Calu3 (cell line): ENCODE data around the gene NUP62CL. TPM values are rescaled to one million over a fixed set of nuclear protein-coding genes. Genes with fewer than 3 reads are reported as not detected.

Experiments
- BruUV-seq: library from RNA; stranded (reverse); fragments of 400-500 nt; replicated peaks from 2 replicates; lab custom pipeline; 2021; lab: Mats Ljungman, UMichigan
- CTCF ChIA-PET: fragments of 300-600 bp; sonication (Branson Sonifier 250); formaldehyde crosslinking; loops from one replicate; lab custom pipeline; 2022; ENCODE audit warnings: antibody characterized with exemption; lab: Charles Lee
- DNase-seq: peaks from one replicate; pipeline ENCODE4 v3.0.0; 2022
- H3K27ac Mint-ChIP-seq: one replicate; pipeline ENCODE4 v1.8.0; 2022; ENCODE audit warnings: mixed read lengths; ENCODE audit not compliant: unreplicated experiment
- H3K27me3 Mint-ChIP-seq: one replicate; pipeline ENCODE4 v1.8.0; 2022; ENCODE audit warnings: mixed read lengths; ENCODE audit not compliant: unreplicated experiment
- H3K36me3 Mint-ChIP-seq: one replicate; pipeline ENCODE4 v1.8.0; 2022; ENCODE audit warnings: mild to moderate bottlenecking, moderate library complexity, mixed read lengths; ENCODE audit not compliant: insufficient read depth, unreplicated experiment
- H3K4me1 Mint-ChIP-seq: one replicate; pipeline ENCODE4 v1.8.0; 2022; ENCODE audit warnings: mild to moderate bottlenecking, low read depth, mixed read lengths; ENCODE audit not compliant: unreplicated experiment
- H3K4me3 Mint-ChIP-seq: one replicate; pipeline ENCODE4 v1.8.0; 2022; ENCODE audit warnings: mild to moderate bottlenecking, low read depth, moderate library complexity, mixed read lengths; ENCODE audit not compliant: unreplicated experiment
- H3K9me3 Mint-ChIP-seq: one replicate; pipeline ENCODE4 v1.8.0; 2022; ENCODE audit warnings: low read depth, mixed read lengths; ENCODE audit not compliant: unreplicated experiment
- CTCF ChIP-seq: fragments of 200-600 bp; IDR thresholded peaks from one replicate; pipeline ENCODE4 v1.8.0; 2022; ENCODE audit warnings: antibody characterized with exemption; ENCODE audit not compliant: unreplicated experiment
- intact Hi-C: fragments of 100-400 bp; cut with micrococcal nuclease; formaldehyde crosslinking; loops from one replicate; pipeline ENCODE4 v1.10.0; 2022; ENCODE audit not compliant: unreplicated experiment
- total RNA-seq: library from RNA; stranded (reverse); gene quantifications from 2 replicates; pipeline ENCODE4 v1.2.3, GENCODE V29; 2022

Gene NUP62CL
- total RNA-seq, 1 experiment from 2014 or later: 14.6 TPM

- no peak for DNase-seq
- H3K4me3 Mint-ChIP-seq: no peak overlapping the region
- CTCF ChIA-PET: no interaction called here
- intact Hi-C loops: no loop called here
- H3K27ac Mint-ChIP-seq: no peak overlapping the region
- no peaks in the 10 kb centered on the region for H3K9me3 Mint-ChIP-seq
- H3K4me1 Mint-ChIP-seq: no peaks in the 10 kb centered on the region
- H3K36me3 Mint-ChIP-seq: no peaks in the 10 kb centered on the region
- no peaks in the 10 kb centered on the region for H3K27me3 Mint-ChIP-seq
- BruUV-seq: no TSS peak
- no peak for TF ChIP-seq CTCF
Observed at GRCh38 chrX:107213477-107213876, 7.2 kb upstream of the NUP62CL start.

GRCh38 chrX:107207943-107208342 lies 1.7 kb upstream of the NUP62CL start:
- BruUV-seq: no TSS peak
- CTCF ChIA-PET: no interaction called here
- intact Hi-C loops: loop anchor here (5.0 kb wide), 1 partner anchor 71 kb away; no protein-coding TSS in a partner anchor
- TF ChIP-seq CTCF: no peak
- no peaks in the 10 kb centered on the region for H3K4me1 Mint-ChIP-seq
- no peak overlapping the region for H3K27ac Mint-ChIP-seq
- DNase-seq: no peak
- H3K9me3 Mint-ChIP-seq: no peaks in the 10 kb centered on the region
- no peak overlapping the region for H3K4me3 Mint-ChIP-seq
- peaks cover 24% of the 10 kb centered on the region for H3K36me3 Mint-ChIP-seq
- no peaks in the 10 kb centered on the region for H3K27me3 Mint-ChIP-seq

- peak overlapping the region; percentile 85 for H3K27ac Mint-ChIP-seq
- H3K27me3 Mint-ChIP-seq: no peaks in the 10 kb centered on the region
- H3K4me1 Mint-ChIP-seq: no peaks in the 10 kb centered on the region
- no peak overlapping the region for H3K4me3 Mint-ChIP-seq
- no peaks in the 10 kb centered on the region for H3K9me3 Mint-ChIP-seq
- BruUV-seq: no TSS peak
- CTCF ChIA-PET: no interaction called here
- peaks cover 24% of the 10 kb centered on the region for H3K36me3 Mint-ChIP-seq
- no peak for DNase-seq
- intact Hi-C loops: loop anchor here (5.0 kb wide), 1 partner anchor 70 kb away; no protein-coding TSS in a partner anchor
- no peak for TF ChIP-seq CTCF
Observed at GRCh38 chrX:107207089-107207488, 856 bp upstream of the NUP62CL start.

- DNase-seq: no peak
- Mint-ChIP-seq H3K4me1 (no peaks in the 10 kb centered on the region), H3K36me3 (peaks cover 24% of the 10 kb centered on the region), H3K27me3 (no peaks in the 10 kb centered on the region), H3K4me3 (peak overlapping the region; percentile 83), H3K27ac (peak overlapping the region; percentile 85), H3K9me3 (no peaks in the 10 kb centered on the region)
- no TSS peak for BruUV-seq
- CTCF ChIA-PET: interaction anchor here (1.2 kb wide), 1 partner anchor 51 kb away, joined by 4 read pairs; no protein-coding TSS in a partner anchor
- TF ChIP-seq CTCF: no peak
- intact Hi-C loops: loop anchor here (5.0 kb wide), 1 partner anchor 69 kb away; no protein-coding TSS in a partner anchor
Observed at GRCh38 chrX:107206697-107207065, 448 bp upstream of the NUP62CL start.
